Activated CD4-positive, alpha-beta memory T cell treated with anti-CD3 and anti-CD28 coated beads, Interleukin-2, amount 10 ng/mL, durations not matched to agents 7 days and 5 days (primary cell): ENCODE data around the gene ERP27. TPM values are rescaled to one million over a fixed set of nuclear protein-coding genes. Genes with fewer than 3 reads are reported as not detected.

Experiments
- CTCF ChIA-PET: fragments of 350-600 bp; sonication (Branson Sonifier 250); formaldehyde crosslinking; loops from one replicate; lab custom pipeline; 2021; ENCODE audit warnings: antibody characterized with exemption, inconsistent platforms; lab: Charles Lee
- POLR2A ChIA-PET: fragments of 350-600 bp; sonication (Branson Sonifier 250); formaldehyde crosslinking; loops from one replicate; lab custom pipeline; 2021; ENCODE audit warnings: antibody characterized with exemption; lab: Charles Lee
- DNase-seq: peaks from one replicate; pipeline ENCODE4 v3.0.0-alpha.2; 2020
- H3K27ac Mint-ChIP-seq: one replicate; pipeline ENCODE4 v1.8.0; 2021; ENCODE audit warnings: mild to moderate bottlenecking, mixed read lengths
- H3K27me3 Mint-ChIP-seq: one replicate; pipeline ENCODE4 v1.8.0; 2021; ENCODE audit warnings: mixed read lengths
- H3K36me3 Mint-ChIP-seq: one replicate; pipeline ENCODE4 v1.8.0; 2021; ENCODE audit warnings: low read depth, mixed read lengths
- H3K4me1 Mint-ChIP-seq: one replicate; pipeline ENCODE4 v1.8.0; 2021; ENCODE audit warnings: mixed read lengths
- H3K4me3 Mint-ChIP-seq: one replicate; pipeline ENCODE4 v1.8.0; 2021; ENCODE audit warnings: mild to moderate bottlenecking, mixed read lengths
- H3K9me3 Mint-ChIP-seq: one replicate; pipeline ENCODE4 v1.8.0; 2021; ENCODE audit warnings: mixed read lengths
- total RNA-seq, 2 experiments: library from RNA; stranded (reverse); gene quantifications; one replicate each; pipeline ENCODE4 v1.2.3, GENCODE V29; 2021

Gene ERP27
- total RNA-seq, 2 experiments from 2014 or later: 7.2 to 8.5 TPM

- ChIA-PET POLR2A (interaction anchor here (0.5 kb wide), 1 partner anchor 302 kb away, joined by 3 read pairs; no protein-coding TSS in a partner anchor), CTCF (interaction anchor here (1.1 to 1.5 kb wide), 2 partner anchors 29 to 121 kb away, joined by 3 to 8 read pairs; no protein-coding TSS in a partner anchor)
- DNase-seq: no peak
- Mint-ChIP-seq H3K36me3 (no peaks in the 10 kb centered on the region), H3K27ac (no peak overlapping the region), H3K4me1 (no peaks in the 10 kb centered on the region), H3K9me3 (no peaks in the 10 kb centered on the region), H3K27me3 (no peaks in the 10 kb centered on the region), H3K4me3 (no peak overlapping the region)
These were observed 64.7 kb downstream of the ERP27 start for GRCh38 chr12:14873440-14874185.

- CTCF ChIA-PET: no interaction called here
- H3K36me3 Mint-ChIP-seq: no peaks in the 10 kb centered on the region
- no peak for DNase-seq
- H3K4me3 Mint-ChIP-seq: no peak overlapping the region
- H3K9me3 Mint-ChIP-seq: peaks cover 5% of the 10 kb centered on the region
- no peak overlapping the region for H3K27ac Mint-ChIP-seq
- no peaks in the 10 kb centered on the region for H3K27me3 Mint-ChIP-seq
- no peaks in the 10 kb centered on the region for H3K4me1 Mint-ChIP-seq
- POLR2A ChIA-PET: no interaction called here
These were observed 66.5 kb downstream of the ERP27 start for GRCh38 chr12:14871886-14872285.

GRCh38 chr12:14871247-14871646 lies 67.1 kb downstream of the ERP27 start:
- H3K36me3 Mint-ChIP-seq: no peaks in the 10 kb centered on the region
- H3K4me1 Mint-ChIP-seq: no peaks in the 10 kb centered on the region
- DNase-seq: no peak
- CTCF ChIA-PET: no interaction called here
- POLR2A ChIA-PET: no interaction called here
- H3K9me3 Mint-ChIP-seq: peaks cover 5% of the 10 kb centered on the region
- no peak overlapping the region for H3K4me3 Mint-ChIP-seq
- no peaks in the 10 kb centered on the region for H3K27me3 Mint-ChIP-seq
- no peak overlapping the region for H3K27ac Mint-ChIP-seq

GRCh38 chr12:14868916-14869506 lies 69.3 kb downstream of the ERP27 start:
- Mint-ChIP-seq H3K36me3 (no peaks in the 10 kb centered on the region), H3K4me1 (no peaks in the 10 kb centered on the region), H3K9me3 (peaks cover 5% of the 10 kb centered on the region), H3K27ac (no peak overlapping the region), H3K27me3 (peaks cover 8% of the 10 kb centered on the region), H3K4me3 (no peak overlapping the region)
- ChIA-PET POLR2A (no interaction called here), CTCF (no interaction called here)
- no peak for DNase-seq

Other genes with a start within 250 kb of the ERP27 start
- not detected for gene GUCY2C, start 241.9 kb downstream of the ERP27 start, total RNA-seq
- 10 to 100 TPM; 91.1 to 92.7 TPM for gene WBP11, start 135.1 kb downstream of the ERP27 start, total RNA-seq
- gene C12orf60, start 134.9 kb downstream of the ERP27 start, total RNA-seq: 1 to 10 TPM; 2.0 to 2.4 TPM
- not detected for gene SMCO3, start 124.4 kb downstream of the ERP27 start, total RNA-seq
- not detected for gene ART4, start 95.0 kb downstream of the ERP27 start, total RNA-seq
- gene MGP, start 52.7 kb downstream of the ERP27 start, total RNA-seq: not detected
- 1,000 to 10,000 TPM; 1,463 to 1,491 TPM for gene ARHGDIB, start 23.1 kb upstream of the ERP27 start, total RNA-seq
- not detected for gene PDE6H, start 34.5 kb upstream of the ERP27 start, total RNA-seq